Adrenal gland (tissue), 12 donors: ENCODE results near the gene AFF1. TPM values are rescaled to one million over a fixed set of nuclear protein-coding genes. Genes with fewer than 3 reads are reported as not detected.

Experiments
- DNase-seq, 7 donors: peaks; one replicate each; pipeline ENCODE4 v3.0.0-alpha.2; 2019 to 2020
- H3K27ac ChIP-seq, 5 donors: fragments of 200-600 bp; sonication (generic) in 4 of 5; 1 replicate in 3 of 5; 2 replicates in 2 of 5; pipeline versions ENCODE4 v1.5.1 to v1.8.0; 2016 to 2020; ENCODE audit warnings: mild to moderate bottlenecking in 1 of 5
- H3K27me3 ChIP-seq: fragments of 200-600 bp; 2 replicates; pipeline ENCODE4 v1.8.0; 2021
- H3K36me3 ChIP-seq, 2 donors: fragments of 200-600 bp; replicated peaks in 1 of 2; 1 replicate in 1 of 2; 2 replicates in 1 of 2; pipeline versions ENCODE4 v1.5.1 to v1.8.0; 2018 to 2022
- H3K4me1 ChIP-seq, 2 donors: fragments of 200-600 bp; replicated peaks in 1 of 2; 1 replicate in 1 of 2; 2 replicates in 1 of 2; pipeline versions ENCODE4 v1.5.1 to v1.8.0; 2018 to 2021
- H3K4me3 ChIP-seq, 4 donors: fragments of 200-600 bp; sonication (generic) in 3 of 4; one replicate each; pipeline ENCODE4 v1.5.1; 2016 to 2018
- H3K9me3 ChIP-seq, 3 donors: fragments of 200-600 bp; sonication (generic) in 1 of 3; replicated peaks in 1 of 3; 1 replicate in 2 of 3; 2 replicates in 1 of 3; pipeline versions ENCODE4 v1.5.1 to v1.8.0; 2016 to 2021
- CTCF ChIP-seq, 6 experiments: fragments of 450-650 bp in 4 of 6; fragments of 200-600 bp in 2 of 6; sonication (generic) in 1 of 6; IDR thresholded peaks; 1 replicate in 5 of 6; 2 replicates in 1 of 6; pipeline versions ENCODE4 v1.5.1 to v1.8.0; 2016 to 2021; ENCODE audit warnings: antibody characterized with exemption in 6 of 6, mild to moderate bottlenecking in 2 of 6, moderate library complexity in 1 of 6
- POLR2A ChIP-seq, 2 donors: fragments of 450-650 bp; IDR thresholded peaks; one replicate each; pipeline ENCODE4 v1.6.1; 2017; ENCODE audit warnings: antibody characterized with exemption in 2 of 2, mild to moderate bottlenecking in 2 of 2, moderate library complexity in 1 of 2
- WGBS, 4 donors: extraction: QIAGEN DNeasy Blood & Tissue Kit in 2 of 4; methylation state at CpG; one replicate each; pipeline versions ENCODE4 v1.1.5 to v1.1.7; 2013 to 2017; 5-methylcytosine and 5-hydroxymethylcytosine counted together
- intact Hi-C, 2 donors: fragments of 100-400 bp; cut with DNase I; formaldehyde crosslinking; loops; one replicate each; pipeline versions ENCODE4 v1.14.1 to v1.15.0; 2022 to 2023
- polyA plus RNA-seq, 3 donors: library from polyadenylated mRNA; stranded (reverse); fragments of 200-250 nt in 2 of 3; fragments of 350-450 nt in 1 of 3; fragmentation: Illumina TruSeq in 1 of 3; extraction: RNeasy Lipid Tissue Mini Kit (QIAGEN cat#74804) in 1 of 3; gene quantifications; one replicate each; pipeline ENCODE4 v1.2.3, GENCODE V29; 2013 to 2014
- total RNA-seq, 9 donors: library from RNA; depleted of rRNA in 4 of 9; stranded (reverse); fragments of >200 nt in 4 of 9; fragments of 120-200 nt in 1 of 9; fragmentation: NEBNext Ultra II Directional in 1 of 9; extraction: Animal tissue kit (Norgen Biotek cat#: 25700) in 1 of 9; gene quantifications; one replicate each; pipeline versions ENCODE4 v1.1.0 to v1.2.4, GENCODE V29; 2013 to 2023
- donor health status: healthy with polysubstance abuse.
- donor health status: Bipolar disorder and iron deficiency.
- donor health status: DM: yes; HTN: yes; CAD: no.
- donor health status: DM: no; HTN: no; CAD: no.
- donor health status: DM: no; HTN: no; CAD: no.
- donor health status: DM: yes; HTN: yes; CAD: no.

The AFF1 gene
- total and polyA plus RNA-seq, 12 donors, result 9.9 to 109 (median 52.3) TPM

GRCh38 chr4:87041141-87041540, 106.3 kb downstream of the AFF1 start:
- DNase-seq, result peak in 3 of 7 donors; percentile 45 to 55 (median 46)
- Histone ChIP-seq H3K36me3 (no peaks in the 10 kb centered on the region), H3K4me1 (peaks cover 70 to 83% of the 10 kb centered on the region in 2 donors), H3K9me3 (no peaks in the 10 kb centered on the region), H3K27me3 (no peaks in the 10 kb centered on the region), H3K4me3 (no peak overlapping the region), H3K27ac (peak overlapping the region in 2 of 5 donors; percentile 38 to 52)
- TF ChIP-seq CTCF (IDR thresholded peaks at IDR 0.05), result no peak
- intact Hi-C loops, result no loop called here
- 83 to 100% (median 92%) methylated on average over 3 of the region's 3 CpGs for WGBS, 4 donors

- intact Hi-C loops, result no loop called here
- no peak overlapping the region for H3K4me3 ChIP-seq
- no peaks in the 10 kb centered on the region for H3K9me3 ChIP-seq
- peaks cover 0 to 7% of the 10 kb centered on the region in 2 donors for H3K36me3 ChIP-seq
- 50 to 80% (median 78%) methylated on average over 1 of the region's 1 CpG for WGBS, 4 donors
- TF ChIP-seq POLR2A (IDR thresholded peaks at IDR 0.05) (no peak), CTCF (IDR thresholded peaks at IDR 0.05) (no peak)
- H3K27ac ChIP-seq, result peak overlapping the region in 1 of 5 donors; percentile 38
- no peaks in the 10 kb centered on the region for H3K27me3 ChIP-seq
- peaks cover 69 to 79% of the 10 kb centered on the region in 2 donors for H3K4me1 ChIP-seq
- DNase-seq, result no peak
Observed at GRCh38 chr4:87042221-87042620, 107.4 kb downstream of the AFF1 start.

GRCh38 chr4:87042986-87043820, 108.4 kb downstream of the AFF1 start:
- Histone ChIP-seq H3K9me3 (no peaks in the 10 kb centered on the region), H3K36me3 (peaks cover 0 to 13% of the 10 kb centered on the region in 2 donors), H3K27me3 (no peaks in the 10 kb centered on the region), H3K27ac (peak overlapping the region in 2 of 5 donors; percentile 1 to 22), H3K4me1 (peaks cover 60 to 69% of the 10 kb centered on the region in 2 donors), H3K4me3 (no peak overlapping the region)
- no peak for TF ChIP-seq CTCF (IDR thresholded peaks at IDR 0.05)
- no peak for TF ChIP-seq POLR2A (IDR thresholded peaks at IDR 0.05)
- DNase-seq, result no peak
- intact Hi-C loops, result no loop called here
- 80 to 93% (median 90%) methylated on average over 4 of the region's 4 CpGs for WGBS, 4 donors

- H3K4me3 ChIP-seq, result peak overlapping the region in 1 of 4 donors; percentile 28
- 12 to 28% (median 16%) methylated on average over 6 of the region's 6 CpGs for WGBS, 4 donors
Observed at GRCh38 chr4:87044511-87045233, 109.9 kb downstream of the AFF1 start.

More at GRCh38 chr4:87044511-87045233, 109.9 kb downstream of the AFF1 start:
- intact Hi-C loops, result no loop called here
- DNase-seq, result no peak
- no peak for TF ChIP-seq CTCF (IDR thresholded peaks at IDR 0.05)
- no peak for TF ChIP-seq POLR2A (IDR thresholded peaks at IDR 0.05)
- H3K9me3 ChIP-seq, result no peaks in the 10 kb centered on the region
- no peaks in the 10 kb centered on the region for H3K27me3 ChIP-seq
- H3K36me3 ChIP-seq, result peaks cover 0 to 19% of the 10 kb centered on the region in 2 donors
- peaks cover 45 to 55% of the 10 kb centered on the region in 2 donors for H3K4me1 ChIP-seq
- H3K27ac ChIP-seq, result peak overlapping the region; percentile 60 to 93 (median 82)
